HepG2 (cell line): Measurements from ENCODE around the gene ZNF132. TPM values are rescaled to one million over a fixed set of nuclear protein-coding genes. Genes with fewer than 3 reads are reported as not detected.

Experiments used
- ARID2 ChIP-seq: sonication (generic); formaldehyde crosslinking; IDR thresholded peaks from 2 replicates; pipeline ENCODE4 v1.8.1; 2022; ENCODE audit warnings: mild to moderate bottlenecking, missing genetic modification reagents, borderline replicate concordance
- CCDC6 ChIP-seq: sonication (generic); formaldehyde crosslinking; IDR thresholded peaks from 2 replicates; pipeline ENCODE4 v1.8.1; 2022; ENCODE audit warnings: mild to moderate bottlenecking, missing genetic modification reagents, moderate library complexity
- GZF1 ChIP-seq: sonication (generic); formaldehyde crosslinking; IDR thresholded peaks from 2 replicates; pipeline ENCODE4 v1.5.1; 2020; ENCODE audit warnings: mild to moderate bottlenecking, missing genetic modification reagents
- HNRNPUL1 ChIP-seq: fragments of 200-400 bp; formaldehyde crosslinking; IDR thresholded peaks from 2 replicates; pipeline ENCODE4 v1.6.1; 2017; ENCODE audit warnings: low read depth, mild to moderate bottlenecking, low read length, moderate library complexity
- MAF1 ChIP-seq: sonication (generic); formaldehyde crosslinking; IDR thresholded peaks from 2 replicates; pipeline ENCODE4 v1.5.0; 2020; ENCODE audit warnings: missing genetic modification reagents, borderline replicate concordance
- NFATC3 ChIP-seq: sonication (generic); formaldehyde crosslinking; IDR thresholded peaks from 2 replicates; pipeline ENCODE4 v1.5.1; 2020; ENCODE audit warnings: mild to moderate bottlenecking, missing genetic modification reagents
- PHF20 ChIP-seq: sonication (generic); formaldehyde crosslinking; IDR thresholded peaks from 2 replicates; pipeline ENCODE4 v1.5.0; 2020; ENCODE audit warnings: mild to moderate bottlenecking, missing genetic modification reagents
- RBAK ChIP-seq: sonication (generic); formaldehyde crosslinking; IDR thresholded peaks from 2 replicates; pipeline ENCODE4 v1.5.1; 2020; ENCODE audit warnings: mild to moderate bottlenecking, missing genetic modification reagents
- RXRA ChIP-seq: sonication (generic); formaldehyde crosslinking; IDR thresholded peaks from 2 replicates; pipeline ENCODE4 v1.5.1; 2020; ENCODE audit warnings: missing genetic modification reagents
- SMAD1 ChIP-seq: sonication (generic); formaldehyde crosslinking; IDR thresholded peaks from 2 replicates; pipeline ENCODE4 v1.4.0; 2020; ENCODE audit warnings: missing genetic modification reagents, low read depth, mild to moderate bottlenecking, borderline replicate concordance
- U2AF2 ChIP-seq: fragments of 200-400 bp; formaldehyde crosslinking; IDR thresholded peaks from 2 replicates; pipeline ENCODE4 v1.6.1; 2017; ENCODE audit warnings: low read depth, mild to moderate bottlenecking, low read length
- ZBTB43 ChIP-seq: sonication (generic); formaldehyde crosslinking; conservative IDR thresholded peaks from 2 replicates; pipeline ENCODE4 v1.4.0; 2020; ENCODE audit warnings: missing genetic modification reagents
- ZBTB7A ChIP-seq: sonication (generic); formaldehyde crosslinking; IDR thresholded peaks from 2 replicates; pipeline ENCODE4 v1.8.0; 2022; ENCODE audit warnings: mild to moderate bottlenecking, missing genetic modification reagents
- ZC3H13 ChIP-seq: sonication (generic); formaldehyde crosslinking; IDR thresholded peaks from 2 replicates; pipeline ENCODE4 v1.8.1; 2023; ENCODE audit warnings: mild to moderate bottlenecking, missing genetic modification reagents, moderate library complexity
- ZFP36 ChIP-seq: fragments of 150-350 bp; IDR thresholded peaks from 2 replicates; pipeline ENCODE4 v1.6.1; 2018; ENCODE audit warnings: borderline replicate concordance, low read length, low read depth; ENCODE audit not compliant: partially characterized antibody
- ZNF124 ChIP-seq: sonication (generic); formaldehyde crosslinking; IDR thresholded peaks from 2 replicates; pipeline ENCODE4 v1.4.0; 2020; ENCODE audit warnings: missing genetic modification reagents
- ZNF414 ChIP-seq: sonication (generic); formaldehyde crosslinking; IDR thresholded peaks from 2 replicates; pipeline ENCODE4 v1.5.0; 2020; ENCODE audit warnings: missing genetic modification reagents
- ZNF446 ChIP-seq: sonication (generic); formaldehyde crosslinking; IDR thresholded peaks from 2 replicates; pipeline ENCODE4 v1.5.0; 2020; ENCODE audit warnings: mild to moderate bottlenecking, missing genetic modification reagents
- ZNF468 ChIP-seq: sonication (generic); formaldehyde crosslinking; IDR thresholded peaks from 2 replicates; pipeline ENCODE4 v1.8.0; 2022; ENCODE audit warnings: mild to moderate bottlenecking, moderate library complexity, missing genetic modification reagents
- ZNF496 ChIP-seq: sonication (generic); formaldehyde crosslinking; IDR thresholded peaks from 2 replicates; pipeline ENCODE4 v1.8.1; 2023; ENCODE audit warnings: mild to moderate bottlenecking, moderate library complexity, missing genetic modification reagents; ENCODE audit not compliant: insufficient replicate concordance
- ZNF878 ChIP-seq: sonication (generic); formaldehyde crosslinking; IDR thresholded peaks from 2 replicates; pipeline ENCODE4 v1.8.1; 2023; ENCODE audit warnings: mild to moderate bottlenecking, missing genetic modification reagents, moderate library complexity
- ZNF891 ChIP-seq: sonication (generic); formaldehyde crosslinking; IDR thresholded peaks from 2 replicates; pipeline ENCODE4 v1.5.0; 2020; ENCODE audit warnings: mild to moderate bottlenecking, missing genetic modification reagents
- polyA plus RNA-seq, 8 experiments: library from polyadenylated mRNA; depleted of rRNA in 3 of 8; stranded (reverse) in 7 of 8; unstranded in 1 of 8; fragments of >200 nt; fragmentation: Illumina TruSeq in 4 of 8; extraction: Trizol in 4 of 8; gene quantifications; 2 replicates each; pipeline versions ENCODE4 v1.2.1 to v1.2.3, GENCODE V29; 2011 to 2016; ENCODE audit warnings: low read depth in 4 of 8, missing spikeins in 1 of 8, mixed read lengths in 1 of 8; ENCODE audit not compliant: insufficient read depth in 1 of 8
- total RNA-seq, 5 experiments: library from RNA; depleted of rRNA; stranded (reverse); fragments of >200 nt; fragmentation: Illumina TruSeq; extraction: Trizol; gene quantifications; 2 replicates each; pipeline ENCODE4 v1.2.3, GENCODE V29; 2016; ENCODE audit warnings: low read depth in 1 of 5
- TF ChIP-seq, protein P1 (sequence below): sonication (generic); formaldehyde crosslinking; IDR thresholded peaks from 2 replicates; pipeline ENCODE4 v1.4.0; 2020; ENCODE audit warnings: mild to moderate bottlenecking, missing genetic modification reagents

Gene ZNF132
- total and polyA plus RNA-seq, 2 of the 13 experiments (the other 11 are each of a cell fraction or from before 2014, with no cell fraction given), result not detected

GRCh38 chr19:58475714-58476497 lies 36.0 kb upstream of the ZNF132 start, which contains the start of gene ZNF446 (continued):
- TF ChIP-seq ZBTB43 (CRISPR knock-in tag) (no peak), ARID2 (no peak), RBAK (CRISPR knock-in tag) (no peak), ZNF124 (no peak), ZNF891 (CRISPR knock-in tag) (0 out of 2 replicates have a peak, but pooled peaks have one; percentile 65), ZNF414 (CRISPR knock-in tag) (peak; percentile 87; the same call in 1 of the 2 replicates), ZBTB7A (CRISPR knock-in tag) (peak; percentile 75; the same call in 1 of the 2 replicates), GZF1 (CRISPR knock-in tag) (no peak), HNRNPUL1 (no peak), PHF20 (CRISPR knock-in tag) (peak; percentile 69), ZNF446 (CRISPR knock-in tag) (no peak), RXRA (CRISPR knock-in tag) (peak; percentile 86), U2AF2 (no peak; the same call in 1 of the 2 replicates), NFATC3 (CRISPR knock-in tag) (0 out of 2 replicates have a peak, but pooled peaks have one; percentile 83), ZNF468 (no peak), ZNF496 (CRISPR knock-in tag) (no peak), ZFP36 (no peak), SMAD1 (CRISPR knock-in tag) (no peak; the same call in 1 of the 2 replicates), ZNF878 (no peak), ZC3H13 (CRISPR knock-in tag) (peak; percentile 92), MAF1 (CRISPR knock-in tag) (no peak; the same call in 1 of the 2 replicates), CCDC6 (CRISPR knock-in tag) (no peak)
- TF ChIP-seq, protein P1, sequence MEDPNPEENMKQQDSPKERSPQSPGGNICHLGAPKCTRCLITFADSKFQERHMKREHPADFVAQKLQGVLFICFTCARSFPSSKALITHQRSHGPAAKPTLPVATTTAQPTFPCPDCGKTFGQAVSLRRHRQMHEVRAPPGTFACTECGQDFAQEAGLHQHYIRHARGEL (CRISPR knock-in tag), result no peak
